HG03280 (cell line): Measurements from ENCODE around the gene SLC27A5.
A peak's percentile ranks its signal among the peaks of the same experiment; 100 is the strongest.

ENCODE experiments used
- ATAC-seq: cut with Tn5 transposase; IDR thresholded peaks from one replicate; pipeline ENCODE4 v1.9.1; 2021; ENCODE audit warnings: mild to moderate bottlenecking, moderate library complexity; ENCODE audit not compliant: unreplicated experiment

SLC27A5 gene, protein sequence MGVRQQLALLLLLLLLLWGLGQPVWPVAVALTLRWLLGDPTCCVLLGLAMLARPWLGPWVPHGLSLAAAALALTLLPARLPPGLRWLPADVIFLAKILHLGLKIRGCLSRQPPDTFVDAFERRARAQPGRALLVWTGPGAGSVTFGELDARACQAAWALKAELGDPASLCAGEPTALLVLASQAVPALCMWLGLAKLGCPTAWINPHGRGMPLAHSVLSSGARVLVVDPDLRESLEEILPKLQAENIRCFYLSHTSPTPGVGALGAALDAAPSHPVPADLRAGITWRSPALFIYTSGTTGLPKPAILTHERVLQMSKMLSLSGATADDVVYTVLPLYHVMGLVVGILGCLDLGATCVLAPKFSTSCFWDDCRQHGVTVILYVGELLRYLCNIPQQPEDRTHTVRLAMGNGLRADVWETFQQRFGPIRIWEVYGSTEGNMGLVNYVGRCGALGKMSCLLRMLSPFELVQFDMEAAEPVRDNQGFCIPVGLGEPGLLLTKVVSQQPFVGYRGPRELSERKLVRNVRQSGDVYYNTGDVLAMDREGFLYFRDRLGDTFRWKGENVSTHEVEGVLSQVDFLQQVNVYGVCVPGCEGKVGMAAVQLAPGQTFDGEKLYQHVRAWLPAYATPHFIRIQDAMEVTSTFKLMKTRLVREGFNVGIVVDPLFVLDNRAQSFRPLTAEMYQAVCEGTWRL

DNA sequence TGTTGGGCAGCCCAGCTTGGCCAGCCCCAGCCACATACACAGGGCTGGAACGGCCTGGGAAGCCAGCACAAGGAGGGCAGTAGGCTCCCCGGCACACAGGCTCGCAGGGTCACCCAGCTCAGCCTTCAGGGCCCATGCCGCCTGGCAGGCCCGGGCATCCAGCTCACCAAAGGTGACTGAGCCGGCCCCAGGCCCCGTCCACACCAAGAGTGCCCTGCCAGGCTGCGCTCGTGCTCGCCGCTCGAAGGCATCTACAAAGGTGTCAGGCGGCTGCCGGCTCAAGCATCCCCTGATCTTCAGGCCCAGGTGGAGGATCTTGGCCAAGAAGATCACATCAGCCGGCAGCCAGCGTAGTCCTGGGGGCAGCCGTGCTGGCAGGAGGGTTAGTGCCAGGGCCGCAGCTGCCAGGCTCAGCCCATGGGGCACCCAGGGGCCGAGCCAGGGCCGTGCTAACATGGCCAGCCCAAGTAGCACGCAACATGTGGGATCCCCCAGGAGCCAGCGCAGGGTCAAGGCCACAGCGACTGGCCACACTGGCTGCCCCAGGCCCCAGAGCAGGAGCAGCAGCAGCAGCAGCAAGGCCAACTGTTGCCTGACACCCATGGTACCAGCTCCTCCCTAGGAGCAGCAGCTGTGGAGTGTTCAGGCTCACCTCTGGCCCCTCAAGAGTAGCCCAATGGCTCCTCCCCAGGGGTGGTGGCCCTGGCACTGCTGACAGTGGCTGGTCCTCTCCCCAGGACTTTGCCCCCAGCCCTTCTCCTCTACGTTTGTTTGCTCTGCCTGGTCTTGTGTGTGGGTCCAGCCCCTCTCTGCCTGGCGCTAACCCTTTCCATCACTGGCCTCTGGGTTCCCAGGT is at the start of gene SLC27A5:
SLC27A5 (minus strand) TSS at position 640 of the 856 bp plus-strand sequence; CDS start at position 603, 37 bp downstream.
- ATAC-seq, result no peak

DNA sequence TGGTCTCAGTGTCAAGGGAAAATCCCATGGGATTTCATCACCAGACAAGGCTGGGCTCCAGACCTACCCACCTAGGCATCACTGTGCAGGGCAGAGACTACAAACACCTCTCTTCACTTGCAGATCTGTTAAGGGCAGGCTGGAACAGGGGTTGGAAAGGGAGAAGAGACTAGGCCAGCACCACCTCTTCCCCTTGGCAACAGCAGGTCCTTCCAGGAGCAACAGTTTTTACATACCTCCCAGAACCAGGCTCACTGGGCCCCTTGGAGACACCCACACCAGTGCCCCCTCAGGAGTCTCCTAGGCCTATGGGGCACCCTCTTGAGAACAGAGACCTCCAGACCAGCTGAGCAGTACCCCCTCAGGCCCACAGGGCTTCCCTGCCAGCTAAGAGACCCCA is 49.1 kb upstream of the SLC27A5 start:
- ATAC-seq, result no peak

DNA sequence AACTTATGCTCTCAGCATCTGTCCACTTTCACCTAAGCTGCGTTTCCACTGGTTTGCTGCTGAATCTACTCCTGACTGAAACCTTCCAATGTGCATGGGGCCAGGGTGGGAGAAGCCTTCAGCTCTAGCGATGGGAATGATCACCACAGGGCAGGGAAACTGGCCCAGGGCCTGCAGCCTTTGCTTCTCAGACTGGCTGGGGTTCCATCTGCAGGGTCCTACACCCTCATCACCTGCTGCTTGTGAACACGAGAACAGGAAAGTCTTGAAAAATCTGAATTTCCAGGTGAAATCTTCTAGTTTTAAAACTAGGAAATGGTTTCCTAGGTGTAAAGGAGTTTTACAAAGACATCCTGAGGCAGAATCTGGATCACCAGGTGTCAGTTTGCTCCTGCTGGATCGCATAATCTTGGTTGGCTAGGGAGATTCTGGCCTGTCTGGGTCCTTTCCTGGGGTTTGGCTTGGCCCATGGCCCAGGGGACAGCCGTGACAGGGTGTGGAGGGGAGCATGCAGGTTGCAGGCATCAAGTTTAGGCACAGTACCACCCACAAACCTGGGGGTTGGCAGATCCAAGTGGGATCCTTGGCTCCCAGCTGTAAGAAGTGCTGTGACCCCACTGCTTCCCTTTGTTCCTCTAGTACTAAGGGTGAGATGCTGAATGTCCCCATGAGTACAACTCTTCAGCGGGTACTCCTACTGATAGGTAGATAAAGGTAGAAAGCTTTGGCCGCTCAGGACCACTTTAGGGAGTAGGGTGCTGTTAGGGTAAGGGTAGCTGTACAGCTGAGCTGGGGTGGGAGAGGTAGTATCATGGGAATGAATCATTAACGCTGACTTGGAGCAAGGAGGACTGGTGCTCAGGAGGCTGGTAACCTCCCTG is 48.5 kb upstream of the SLC27A5 start:
- ATAC-seq, result no peak

DNA sequence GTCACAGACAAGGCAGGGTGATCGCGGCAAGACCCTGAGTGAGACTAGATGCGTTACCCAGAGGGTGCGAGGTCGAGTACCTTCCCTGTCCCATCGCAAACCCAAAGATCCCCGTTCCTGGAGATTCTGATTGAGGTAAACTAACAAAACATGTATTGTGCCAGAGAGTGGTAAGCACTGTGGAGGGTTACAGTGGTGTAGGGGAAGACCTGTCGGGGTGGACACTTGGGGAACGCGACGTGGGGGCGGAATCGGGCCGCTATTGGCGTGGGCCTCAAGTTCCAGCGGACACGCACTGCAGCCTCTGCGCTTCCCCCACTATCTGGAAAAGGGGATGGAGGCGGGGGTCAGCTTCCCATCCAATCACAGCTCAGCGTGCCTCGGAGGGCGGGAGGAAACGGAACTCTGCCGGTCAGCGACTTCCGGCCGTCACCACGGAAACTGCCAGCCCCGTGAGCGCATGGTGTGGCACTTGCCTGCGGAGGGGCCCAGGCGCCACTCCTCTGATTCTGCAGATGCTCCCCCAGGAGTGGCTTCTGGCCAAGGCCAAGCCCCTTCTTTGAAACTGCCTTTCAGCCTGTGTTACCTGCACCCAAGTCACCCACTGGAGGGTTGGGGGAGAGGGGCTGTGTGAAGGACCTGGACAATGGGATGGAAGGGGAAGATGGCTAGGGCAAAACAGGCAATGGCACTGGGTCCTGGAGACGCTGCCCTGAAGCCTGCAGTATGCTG is 47.6 kb upstream of the SLC27A5 start:
- ATAC-seq, result no peak

DNA sequence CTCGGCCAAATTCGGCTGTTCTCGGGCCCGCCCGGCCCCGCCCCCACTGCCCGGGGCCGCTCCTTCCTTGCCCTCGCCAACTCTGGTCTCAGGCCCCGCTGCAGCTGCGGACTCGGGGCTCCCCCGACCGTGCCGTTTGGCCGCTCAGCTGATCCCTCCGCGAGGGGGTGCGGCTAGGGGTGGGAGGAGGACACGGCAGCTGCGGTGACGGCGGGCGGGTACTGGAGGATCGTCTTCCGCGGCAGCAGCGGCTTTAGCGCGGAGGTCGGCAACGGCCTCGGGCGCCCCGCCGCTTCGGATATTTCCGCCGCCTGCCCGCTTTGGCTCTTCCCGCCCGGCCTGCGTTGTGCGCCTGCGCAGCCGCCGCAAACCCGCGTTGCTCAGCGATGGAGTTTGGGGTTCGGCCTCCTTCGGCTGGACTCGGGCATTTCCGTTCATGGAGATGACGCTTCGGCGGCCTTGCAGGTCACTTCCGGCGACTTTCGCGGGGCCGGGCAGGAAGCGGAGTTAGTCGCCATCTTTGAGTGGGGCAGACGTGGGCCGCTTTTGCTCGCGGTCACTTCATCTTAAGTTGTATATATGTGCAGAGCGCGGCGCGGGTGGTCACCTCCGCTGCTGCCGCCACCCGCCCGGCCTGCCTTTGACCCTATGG is 47.0 kb upstream of the SLC27A5 start:
- peak; percentile 57 for ATAC-seq

DNA sequence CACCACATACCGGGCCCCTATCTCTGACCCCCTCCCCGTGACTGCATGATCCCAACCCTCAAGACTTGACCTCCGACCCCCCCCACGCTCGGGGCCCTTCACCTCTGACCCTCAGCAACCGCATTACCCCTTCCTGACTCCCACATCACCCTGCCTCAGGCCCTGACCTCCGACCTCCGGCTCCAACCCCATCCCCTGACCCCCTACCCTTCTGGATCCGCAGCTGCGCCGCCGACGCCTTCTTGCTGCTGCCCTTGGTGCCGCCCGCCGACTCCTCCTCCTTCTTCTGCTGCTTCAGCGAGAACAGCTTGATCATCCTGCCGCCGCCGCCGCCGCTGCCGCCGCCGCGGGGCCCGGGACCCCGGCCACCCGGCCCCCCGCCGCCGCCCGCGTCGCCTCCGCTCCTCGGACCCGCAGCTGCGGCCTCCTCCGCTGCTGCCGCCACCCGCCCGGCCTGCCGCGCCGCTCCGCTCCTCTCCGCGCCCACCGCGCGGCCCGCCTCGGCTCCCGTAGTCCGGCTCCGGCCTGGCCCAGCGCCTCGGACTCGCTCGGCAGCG is 46.4 kb upstream of the SLC27A5 start, which contains the start of gene UBE2M:
UBE2M (minus strand) TSS at position 546 of the 557 bp plus-strand sequence; CDS start at position 316, 230 bp downstream.
- peak; percentile 2 for ATAC-seq

DNA sequence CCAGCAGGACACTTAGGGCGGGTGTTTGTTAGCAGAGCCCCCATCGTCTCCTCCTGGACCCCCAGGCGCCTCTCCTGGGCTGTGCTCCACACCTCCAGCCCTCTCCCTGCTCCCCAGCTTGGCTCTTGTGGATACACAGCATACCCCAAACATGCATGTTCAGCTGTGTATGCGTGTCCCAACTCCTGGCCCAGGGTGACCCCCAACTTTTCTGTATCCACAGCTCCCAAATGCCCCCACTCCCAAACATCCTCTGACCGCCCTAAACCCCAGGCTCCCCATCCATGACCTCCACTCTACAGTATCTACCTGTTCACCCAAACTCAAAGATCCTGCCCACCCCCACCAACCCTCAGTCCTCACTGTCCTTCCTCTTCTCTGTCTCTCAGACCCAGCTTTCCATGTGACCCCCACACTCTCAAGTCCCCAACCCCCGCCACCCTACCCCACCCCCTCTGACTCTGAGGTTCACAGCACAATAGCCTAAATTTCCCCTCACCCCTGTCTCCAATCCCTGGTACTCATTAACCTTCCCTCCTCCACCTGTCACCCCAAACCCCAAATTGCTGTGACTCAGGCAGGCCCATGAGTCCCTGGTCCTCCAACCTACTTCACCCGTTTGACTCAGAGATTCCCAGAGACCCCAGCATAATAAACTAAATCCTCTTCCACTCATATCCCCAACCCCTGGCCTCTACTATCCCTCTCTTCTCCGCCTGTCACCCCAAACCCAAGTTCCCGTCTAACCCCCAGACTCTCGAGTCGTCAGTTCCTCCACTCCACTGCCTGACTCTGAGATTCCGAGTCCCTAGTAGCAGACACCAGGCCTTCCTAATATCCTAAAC is 45.7 kb upstream of the SLC27A5 start:
- ATAC-seq, result no peak

DNA sequence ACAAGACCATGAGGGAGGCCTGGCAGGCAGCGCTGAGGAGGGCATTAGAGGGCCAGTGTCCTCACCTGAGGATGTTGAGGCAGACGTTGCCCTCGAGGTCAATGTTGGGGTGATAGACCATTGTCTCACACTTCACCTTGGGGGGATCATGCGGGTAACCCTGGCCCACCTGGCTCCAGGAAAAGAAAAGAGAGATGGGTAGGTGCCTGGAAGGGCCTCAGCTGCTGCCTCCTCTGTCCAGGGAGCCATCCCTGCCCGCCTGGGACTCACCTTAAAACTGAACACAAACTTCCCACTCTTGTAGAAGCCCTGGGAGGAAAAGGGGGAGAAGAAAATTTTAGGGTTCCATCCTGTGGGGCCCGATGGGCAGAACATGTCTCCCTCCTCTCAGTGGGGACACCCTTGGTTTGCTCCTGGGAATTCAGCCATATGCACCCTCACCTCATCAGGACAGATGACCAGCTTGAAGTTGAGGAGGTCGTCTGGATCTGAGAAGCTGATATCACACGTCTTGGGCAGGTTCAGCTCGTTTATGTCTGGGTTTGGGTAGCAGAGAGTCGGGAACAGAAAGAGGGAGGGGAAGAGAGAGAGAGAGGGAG is 44.9 kb upstream of the SLC27A5 start:
- no peak for ATAC-seq

DNA sequence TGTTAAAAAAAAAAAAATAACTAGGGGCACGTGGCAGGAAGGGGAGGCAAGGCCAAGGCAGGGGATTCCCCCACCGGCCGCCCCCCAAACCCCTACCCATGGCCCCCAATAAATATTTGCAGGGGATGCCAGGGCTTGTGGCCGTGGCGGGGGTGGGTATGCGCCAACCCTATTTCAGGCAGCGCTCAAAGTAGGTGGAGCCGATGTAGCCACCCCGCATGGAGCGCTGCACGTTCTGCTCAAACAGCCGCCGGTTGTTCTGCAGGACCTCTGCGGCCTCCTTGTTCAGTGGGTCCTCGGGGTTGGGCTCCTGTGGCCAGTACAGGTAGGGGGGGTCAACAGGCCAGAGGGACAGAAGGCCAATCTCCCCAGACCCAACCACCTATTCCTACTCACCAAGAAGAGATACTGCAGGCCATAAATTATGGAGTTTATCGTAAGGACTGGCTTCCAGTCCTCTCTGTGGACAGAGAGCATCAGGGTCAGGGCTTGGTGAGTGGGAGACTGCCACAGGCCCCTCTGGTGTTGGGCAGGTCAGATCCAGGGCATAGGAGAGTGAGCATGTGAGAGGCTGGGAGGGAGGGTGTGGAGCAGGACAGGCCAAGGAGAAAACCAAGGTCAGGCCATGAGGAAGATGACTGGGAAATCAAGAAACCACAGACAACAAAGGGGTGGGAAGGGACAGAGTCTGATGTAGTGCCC is 44.3 kb upstream of the SLC27A5 start:
- ATAC-seq, result no peak

DNA sequence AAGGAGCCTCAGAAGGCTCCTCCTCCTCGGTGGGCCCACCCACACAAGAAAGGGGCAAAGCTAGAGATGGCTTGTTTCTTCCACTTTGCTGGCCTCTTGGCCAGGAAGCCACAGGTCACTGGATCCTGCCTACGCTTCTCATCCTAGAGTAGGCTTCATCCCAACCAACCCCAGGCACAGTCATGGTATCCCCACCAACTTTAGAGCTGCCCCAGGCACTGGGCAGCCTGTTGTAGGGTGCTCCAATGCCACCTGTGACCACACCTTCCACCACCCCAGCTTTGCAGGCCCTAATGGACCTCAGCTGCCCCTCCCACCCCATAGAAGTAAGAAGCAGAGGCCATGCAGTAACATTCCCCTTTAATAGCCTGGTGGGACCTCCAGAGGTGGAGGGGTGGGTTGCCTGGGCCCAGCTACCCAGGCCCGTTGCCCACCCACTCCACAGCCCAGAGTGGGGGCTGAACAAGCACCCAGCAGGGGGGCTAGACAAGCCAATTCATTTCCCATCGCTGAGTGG is 43.6 kb upstream of the SLC27A5 start:
- no peak for ATAC-seq

DNA sequence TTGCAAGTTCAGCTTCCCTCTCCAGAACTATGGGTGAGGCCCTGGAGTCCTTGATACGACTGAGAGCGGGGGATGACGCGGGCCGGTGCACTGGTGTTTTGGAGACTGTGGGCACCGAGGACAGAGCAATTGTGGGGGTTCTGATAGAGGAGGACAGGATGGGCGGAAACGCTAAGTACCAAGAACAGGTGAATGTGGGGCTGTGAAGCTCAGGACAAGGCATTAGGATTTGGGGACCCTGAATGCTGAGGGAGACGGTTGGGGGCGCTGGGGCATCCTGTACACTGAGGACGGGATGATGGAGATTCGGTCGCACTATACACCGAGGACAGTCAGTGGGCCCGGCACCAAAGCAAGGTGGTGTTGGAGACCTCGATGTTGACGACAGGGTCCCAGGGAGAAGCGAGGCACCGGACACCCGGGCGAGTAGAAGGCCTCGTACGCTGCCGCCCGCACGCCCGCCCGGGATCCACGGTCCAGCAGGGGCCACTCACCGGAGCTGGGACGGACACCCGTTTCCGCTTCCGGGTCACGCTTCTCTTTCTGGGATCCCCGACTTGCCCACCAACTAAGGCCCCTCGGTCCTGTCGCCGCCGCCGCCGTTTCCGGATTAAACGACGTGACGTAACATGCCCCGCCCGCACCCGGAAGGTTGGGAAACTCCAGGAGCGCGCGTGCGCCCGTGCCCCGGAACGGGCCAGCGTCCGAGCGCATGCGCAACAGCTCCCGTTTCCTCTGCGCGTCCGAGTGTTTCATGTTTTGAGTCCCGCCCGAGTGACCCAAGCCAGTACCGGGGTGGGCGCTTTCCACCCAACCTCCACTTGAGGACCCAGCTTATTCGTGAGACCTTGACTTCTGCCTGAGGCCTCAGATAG is 42.9 kb upstream of the SLC27A5 start, which contains the start of gene CHMP2A:
CHMP2A (minus strand) TSS at position 612 of the 875 bp plus-strand sequence. CDS start 893 bp downstream, outside the sequence.
- ATAC-seq, result peak; percentile 36

DNA sequence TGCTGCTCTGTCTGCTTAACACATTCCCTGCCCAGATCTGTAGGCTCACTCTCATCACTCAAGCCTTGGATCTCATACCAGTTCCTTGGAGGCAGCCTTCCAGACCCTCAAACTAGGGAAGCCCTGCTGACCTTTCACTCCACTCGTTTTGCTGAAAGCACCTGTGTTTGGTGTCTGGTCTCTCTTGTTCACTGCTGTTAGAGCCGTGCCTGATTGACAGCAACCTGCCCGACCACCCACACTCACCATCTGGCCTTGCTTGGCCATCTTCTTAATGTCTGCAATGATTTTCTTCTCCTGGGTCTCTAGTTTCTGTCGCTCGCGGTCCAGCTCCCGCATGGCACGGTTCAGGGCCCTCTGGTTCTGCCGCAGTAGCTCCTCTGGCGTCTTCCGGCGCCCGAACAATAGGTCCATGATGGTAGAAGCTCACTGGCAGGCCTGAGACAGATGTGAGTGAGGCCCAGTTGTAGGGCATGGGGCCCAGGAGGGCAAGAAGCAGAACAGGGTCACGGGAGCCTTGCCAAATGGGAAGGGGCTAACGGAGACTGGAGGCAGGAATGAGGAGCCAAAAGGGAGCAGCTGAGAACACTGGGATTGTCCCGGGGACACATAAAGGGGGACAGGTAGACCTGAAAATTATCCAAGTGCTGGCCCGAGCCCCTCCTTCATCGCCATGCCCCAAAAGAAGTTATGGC is 42.2 kb upstream of the SLC27A5 start:
- ATAC-seq, result no peak

DNA sequence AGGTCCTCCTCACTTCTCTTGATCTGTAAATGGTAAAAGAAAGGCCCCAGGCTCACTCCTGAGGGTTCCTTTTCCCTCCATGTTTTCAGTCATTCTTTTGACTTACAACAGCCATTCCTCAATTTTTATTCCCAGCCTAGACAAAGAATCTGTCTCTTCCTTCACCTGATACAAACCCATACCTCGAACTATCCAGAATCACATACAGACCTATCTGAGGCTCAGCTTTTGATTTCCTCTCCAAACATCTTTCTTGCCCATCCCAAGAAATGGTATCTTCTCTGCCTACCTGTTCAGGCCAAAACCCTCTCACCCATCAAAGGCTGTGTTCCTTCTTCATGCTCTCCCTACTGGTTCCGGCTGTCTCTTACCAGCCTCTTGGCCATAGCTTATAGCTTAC is 40.9 kb upstream of the SLC27A5 start:
- no peak for ATAC-seq

DNA sequence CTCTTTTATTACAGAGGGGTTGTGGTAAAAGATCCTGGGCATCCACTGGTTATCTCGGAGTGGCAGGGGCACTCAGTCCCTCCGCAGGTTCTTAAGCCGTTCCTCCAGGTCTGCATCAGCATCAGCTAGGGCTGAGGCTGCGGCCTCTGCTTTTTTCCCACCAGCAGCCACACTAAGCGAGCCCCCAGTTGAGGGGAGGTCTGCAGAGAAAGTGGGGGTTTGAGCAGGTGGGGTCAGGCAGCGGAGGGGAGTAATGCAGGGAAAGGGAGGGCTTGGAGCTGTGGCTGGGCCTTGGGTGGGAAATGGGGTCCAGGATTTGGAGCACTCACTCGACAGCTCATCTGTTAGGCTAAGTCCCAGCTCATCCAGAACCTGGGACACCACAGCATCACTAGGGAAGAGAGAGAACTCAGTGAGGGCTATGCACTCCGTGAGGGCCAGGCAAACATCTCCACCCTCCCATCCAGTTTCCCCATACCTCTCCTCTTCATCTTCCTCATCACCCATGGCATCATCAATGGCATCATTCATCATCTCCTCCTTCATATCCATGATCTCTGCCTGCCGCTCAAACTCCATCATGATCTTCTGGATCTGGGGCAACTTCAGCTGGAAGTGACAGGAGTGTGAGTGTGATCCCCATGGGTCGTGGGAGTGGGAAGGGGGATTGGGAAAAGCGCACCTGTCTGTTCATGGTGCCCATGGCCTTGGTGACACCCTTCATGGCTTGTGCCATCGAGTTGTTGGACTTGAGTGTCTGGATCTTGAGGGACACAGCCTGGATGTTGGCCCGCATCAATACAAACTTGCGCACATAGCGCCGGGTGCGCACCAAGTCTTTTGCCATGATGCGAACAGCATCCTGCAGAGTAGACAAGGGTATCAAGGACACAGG is 40.0 kb upstream of the SLC27A5 start:
- ATAC-seq, result no peak
